Neural cell (in vitro differentiated cells): ENCODE data around the gene DGKG.

Experiments used
- MXI1 ChIP-seq: fragments of 450-650 bp; conservative IDR thresholded peaks from 2 replicates; pipeline ENCODE4 v1.6.1; 2014; ENCODE audit warnings: antibody characterized with exemption, mild to moderate bottlenecking; ENCODE audit not compliant: poor library complexity, severe bottlenecking
- SMC3 ChIP-seq: fragments of 450-650 bp; conservative IDR thresholded peaks from 2 replicates; pipeline ENCODE4 v1.6.1; 2014; ENCODE audit warnings: antibody characterized with exemption, mild to moderate bottlenecking, moderate library complexity; ENCODE audit not compliant: poor library complexity
- TF ChIP-seq, protein P1 (sequence below): fragments of 450-650 bp; IDR thresholded peaks from 2 replicates; pipeline ENCODE4 v1.5.1; 2014; ENCODE audit warnings: antibody characterized with exemption, mild to moderate bottlenecking, moderate library complexity; ENCODE audit not compliant: poor library complexity, severe bottlenecking
- TF ChIP-seq, protein P2 (sequence below): IDR thresholded peaks from 2 replicates; pipeline ENCODE4 v1.6.1; 2012; ENCODE audit warnings: borderline replicate concordance

DNA sequence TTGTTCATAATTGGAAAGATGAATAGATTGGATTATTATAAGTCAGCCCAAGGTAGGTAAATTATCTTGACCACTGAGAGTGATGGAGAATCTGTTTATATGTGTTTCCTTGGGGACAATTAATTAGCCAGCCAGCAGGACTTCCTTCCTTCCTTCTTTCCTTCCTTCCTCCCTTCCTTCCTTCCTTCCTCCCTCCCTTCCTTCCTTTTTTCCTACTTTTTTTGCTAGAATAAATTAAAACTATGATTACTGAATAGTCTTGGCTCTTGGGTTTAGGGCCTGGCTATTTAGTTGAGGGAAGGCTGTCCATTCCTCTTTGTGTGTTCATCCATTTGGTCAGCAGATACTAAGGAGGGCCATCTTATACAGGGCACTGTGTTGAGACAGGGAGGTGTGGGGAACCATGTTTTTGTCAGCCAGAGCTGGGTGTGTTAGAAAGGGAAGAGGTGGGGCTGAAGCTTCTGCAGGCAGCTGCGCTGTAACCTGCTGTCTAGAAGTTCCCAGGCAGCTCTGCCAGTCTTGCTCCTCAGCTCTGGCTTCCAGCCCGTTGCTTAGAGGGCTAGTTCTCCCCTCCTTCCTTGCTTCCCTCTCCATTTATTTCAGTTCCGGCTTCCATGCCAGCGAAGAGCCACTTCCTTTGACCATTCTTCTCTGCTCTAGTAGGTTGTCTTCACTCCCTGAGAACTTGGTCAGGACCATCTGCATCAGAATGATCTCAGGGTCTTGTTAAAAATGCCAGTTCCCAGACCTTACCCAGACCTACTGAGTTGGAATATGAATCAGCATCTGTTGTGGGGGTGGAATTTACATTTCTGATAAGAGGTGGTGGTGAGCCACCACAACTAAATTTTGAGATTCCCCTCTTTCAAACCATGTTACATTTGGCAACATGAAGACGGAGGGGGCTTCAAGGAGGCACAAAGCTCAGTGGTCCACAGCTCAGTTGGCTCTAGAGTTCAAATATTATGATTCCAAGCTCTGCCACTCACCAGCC, 113.9 kb downstream of the DGKG start:
- TF ChIP-seq, protein P1, sequence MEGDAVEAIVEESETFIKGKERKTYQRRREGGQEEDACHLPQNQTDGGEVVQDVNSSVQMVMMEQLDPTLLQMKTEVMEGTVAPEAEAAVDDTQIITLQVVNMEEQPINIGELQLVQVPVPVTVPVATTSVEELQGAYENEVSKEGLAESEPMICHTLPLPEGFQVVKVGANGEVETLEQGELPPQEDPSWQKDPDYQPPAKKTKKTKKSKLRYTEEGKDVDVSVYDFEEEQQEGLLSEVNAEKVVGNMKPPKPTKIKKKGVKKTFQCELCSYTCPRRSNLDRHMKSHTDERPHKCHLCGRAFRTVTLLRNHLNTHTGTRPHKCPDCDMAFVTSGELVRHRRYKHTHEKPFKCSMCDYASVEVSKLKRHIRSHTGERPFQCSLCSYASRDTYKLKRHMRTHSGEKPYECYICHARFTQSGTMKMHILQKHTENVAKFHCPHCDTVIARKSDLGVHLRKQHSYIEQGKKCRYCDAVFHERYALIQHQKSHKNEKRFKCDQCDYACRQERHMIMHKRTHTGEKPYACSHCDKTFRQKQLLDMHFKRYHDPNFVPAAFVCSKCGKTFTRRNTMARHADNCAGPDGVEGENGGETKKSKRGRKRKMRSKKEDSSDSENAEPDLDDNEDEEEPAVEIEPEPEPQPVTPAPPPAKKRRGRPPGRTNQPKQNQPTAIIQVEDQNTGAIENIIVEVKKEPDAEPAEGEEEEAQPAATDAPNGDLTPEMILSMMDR = no peak
- TF ChIP-seq SMC3 (no peak), MXI1 (no peak)
- TF ChIP-seq, protein P2, sequence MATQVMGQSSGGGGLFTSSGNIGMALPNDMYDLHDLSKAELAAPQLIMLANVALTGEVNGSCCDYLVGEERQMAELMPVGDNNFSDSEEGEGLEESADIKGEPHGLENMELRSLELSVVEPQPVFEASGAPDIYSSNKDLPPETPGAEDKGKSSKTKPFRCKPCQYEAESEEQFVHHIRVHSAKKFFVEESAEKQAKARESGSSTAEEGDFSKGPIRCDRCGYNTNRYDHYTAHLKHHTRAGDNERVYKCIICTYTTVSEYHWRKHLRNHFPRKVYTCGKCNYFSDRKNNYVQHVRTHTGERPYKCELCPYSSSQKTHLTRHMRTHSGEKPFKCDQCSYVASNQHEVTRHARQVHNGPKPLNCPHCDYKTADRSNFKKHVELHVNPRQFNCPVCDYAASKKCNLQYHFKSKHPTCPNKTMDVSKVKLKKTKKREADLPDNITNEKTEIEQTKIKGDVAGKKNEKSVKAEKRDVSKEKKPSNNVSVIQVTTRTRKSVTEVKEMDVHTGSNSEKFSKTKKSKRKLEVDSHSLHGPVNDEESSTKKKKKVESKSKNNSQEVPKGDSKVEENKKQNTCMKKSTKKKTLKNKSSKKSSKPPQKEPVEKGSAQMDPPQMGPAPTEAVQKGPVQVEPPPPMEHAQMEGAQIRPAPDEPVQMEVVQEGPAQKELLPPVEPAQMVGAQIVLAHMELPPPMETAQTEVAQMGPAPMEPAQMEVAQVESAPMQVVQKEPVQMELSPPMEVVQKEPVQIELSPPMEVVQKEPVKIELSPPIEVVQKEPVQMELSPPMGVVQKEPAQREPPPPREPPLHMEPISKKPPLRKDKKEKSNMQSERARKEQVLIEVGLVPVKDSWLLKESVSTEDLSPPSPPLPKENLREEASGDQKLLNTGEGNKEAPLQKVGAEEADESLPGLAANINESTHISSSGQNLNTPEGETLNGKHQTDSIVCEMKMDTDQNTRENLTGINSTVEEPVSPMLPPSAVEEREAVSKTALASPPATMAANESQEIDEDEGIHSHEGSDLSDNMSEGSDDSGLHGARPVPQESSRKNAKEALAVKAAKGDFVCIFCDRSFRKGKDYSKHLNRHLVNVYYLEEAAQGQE = no peak
